PC-9 (cell line): ENCODE measurements around the gene ZNF562. TPM values are rescaled to one million over a fixed set of nuclear protein-coding genes. Genes with fewer than 3 reads are reported as not detected.
A peak's percentile ranks its signal among the peaks of the same experiment; 100 is the strongest.

Experiments
- BruUV-seq: library from RNA; stranded (reverse); fragments of 400-500 nt; replicated peaks from 2 replicates; lab custom pipeline; 2021; lab: Mats Ljungman, UMichigan
- CTCF ChIA-PET: fragments of 300-600 bp; sonication (Branson Sonifier 250); formaldehyde crosslinking; loops from one replicate; lab custom pipeline; 2022; ENCODE audit warnings: antibody characterized with exemption; lab: Charles Lee
- POLR2A ChIA-PET: fragments of 300-600 bp; sonication (Branson Sonifier 250); formaldehyde crosslinking; loops from one replicate; lab custom pipeline; 2022; ENCODE audit warnings: antibody characterized with exemption; ENCODE audit not compliant: unreplicated experiment; lab: Charles Lee
- DNase-seq, 2 experiments: peaks; one replicate each; pipeline versions ENCODE4 v3.0.0 to v3.0.0-alpha.2; 2015 to 2022; ENCODE audit warnings: mixed read lengths in 1 of 2
- H2AFZ ChIP-seq: fragments of 200-600 bp; sonication (generic); 2 replicates; pipeline ENCODE4 v1.8.1; 2017; ENCODE audit warnings: antibody characterized with exemption
- H3F3A ChIP-seq: fragments of 200-600 bp; sonication (generic); 2 replicates; pipeline ENCODE4 v1.8.1; 2017; ENCODE audit warnings: antibody characterized with exemption, mild to moderate bottlenecking, low read depth; ENCODE audit not compliant: insufficient read depth
- H3K27ac ChIP-seq: fragments of 200-600 bp; sonication (generic); 2 replicates; pipeline ENCODE4 v1.6.1; 2016; ENCODE audit warnings: mixed run types
- H3K27me3 ChIP-seq: fragments of 200-600 bp; sonication (generic); 2 replicates; pipeline ENCODE4 v1.6.1; 2016; ENCODE audit warnings: low read depth, mixed run types; ENCODE audit not compliant: insufficient read depth
- H3K36me3 ChIP-seq: fragments of 200-600 bp; sonication (generic); 2 replicates; pipeline ENCODE4 v1.6.1; 2016; ENCODE audit warnings: low read depth, mixed run types
- H3K4me1 ChIP-seq: fragments of 200-600 bp; sonication (generic); replicated peaks from 2 replicates; pipeline ENCODE4 v1.6.1; 2016; ENCODE audit warnings: mixed run types; ENCODE audit not compliant: insufficient read depth
- H3K4me2 ChIP-seq: fragments of 200-600 bp; sonication (generic); 2 replicates; pipeline ENCODE4 v1.6.1; 2017; ENCODE audit warnings: mixed run types
- H3K4me3 ChIP-seq: fragments of 200-600 bp; sonication (generic); 2 replicates; pipeline ENCODE4 v1.6.1; 2016; ENCODE audit warnings: mixed run types
- H3K79me2 ChIP-seq: fragments of 200-600 bp; sonication (generic); 2 replicates; pipeline ENCODE4 v1.6.1; 2017; ENCODE audit warnings: low read depth, mixed run types
- H3K9me2 ChIP-seq: fragments of 200-600 bp; sonication (generic); 2 replicates; pipeline ENCODE4 v1.8.1; 2017; ENCODE audit warnings: mild to moderate bottlenecking; ENCODE audit not compliant: insufficient read depth
- H3K9me3 ChIP-seq: fragments of 200-600 bp; sonication (generic); 2 replicates; pipeline ENCODE4 v1.8.1; 2016; ENCODE audit warnings: low read depth; ENCODE audit not compliant: insufficient read depth
- H4K20me1 ChIP-seq: fragments of 200-600 bp; sonication (generic); 2 replicates; pipeline ENCODE4 v1.8.1; 2017; ENCODE audit not compliant: insufficient read depth
- EZH2 ChIP-seq: fragments of 200-600 bp; sonication (generic); IDR thresholded peaks from 2 replicates; pipeline ENCODE4 v1.8.0; 2017; ENCODE audit warnings: antibody characterized with exemption, low read depth
- intact Hi-C: fragments of 100-400 bp; cut with micrococcal nuclease; formaldehyde crosslinking; loops from one replicate; pipeline ENCODE4 v1.10.0; 2022; ENCODE audit not compliant: unreplicated experiment
- total RNA-seq: library from RNA; stranded (reverse); gene quantifications from 2 replicates; pipeline ENCODE4 v1.2.3, GENCODE V29; 2021
- TF ChIP-seq, protein P1 (sequence below): fragments of 200-600 bp; sonication (generic); conservative IDR thresholded peaks from 2 replicates; pipeline ENCODE4 v1.6.1; 2017; ENCODE audit warnings: mixed run types, antibody characterized with exemption, mild to moderate bottlenecking, moderate library complexity

The ZNF562 gene
- total RNA-seq, 1 experiment from 2014 or later = 26.0 TPM

DNA sequence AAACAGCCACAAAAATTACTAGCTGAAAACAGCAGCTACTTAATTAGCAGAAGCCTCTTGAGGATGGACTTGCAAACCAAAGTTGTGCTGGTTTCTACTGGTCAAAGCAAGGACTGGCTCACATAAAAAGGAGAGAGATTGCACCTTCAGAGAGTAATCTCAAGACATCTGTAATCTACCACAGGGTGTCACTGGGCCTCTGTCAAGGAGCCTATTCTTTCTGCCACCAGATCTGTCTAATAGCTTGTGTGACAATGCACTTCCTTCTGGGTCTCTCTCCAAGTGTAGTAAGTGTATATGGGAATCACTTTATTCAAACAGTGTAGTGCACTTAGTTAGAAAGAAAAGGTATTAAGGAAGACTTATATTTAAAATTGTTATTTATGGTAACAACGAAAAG is 29.4 kb downstream of the ZNF562 start:
- Histone ChIP-seq H3F3A (peaks cover 8% of the 10 kb centered on the region), H3K9me3 (0 out of 2 replicates have a peak, but pooled peaks cover 3% of the 10 kb centered on the region), H3K27ac (no peak overlapping the region), H3K9me2 (no peaks in the 10 kb centered on the region), H3K4me3 (no peak overlapping the region), H3K27me3 (no peaks in the 10 kb centered on the region), H4K20me1 (peaks cover 6% of the 10 kb centered on the region; the same call in 1 of the 2 replicates), H3K4me1 (peaks cover 13% of the 10 kb centered on the region), H3K79me2 (peaks cover 23% of the 10 kb centered on the region), H2AFZ (no peak overlapping the region), H3K4me2 (no peak overlapping the region), H3K36me3 (peaks cover 21% of the 10 kb centered on the region)
- ChIA-PET POLR2A (no interaction called here), CTCF (no interaction called here)
- BruUV-seq = no TSS peak
- intact Hi-C loops = no loop called here
- TF ChIP-seq, protein P1, sequence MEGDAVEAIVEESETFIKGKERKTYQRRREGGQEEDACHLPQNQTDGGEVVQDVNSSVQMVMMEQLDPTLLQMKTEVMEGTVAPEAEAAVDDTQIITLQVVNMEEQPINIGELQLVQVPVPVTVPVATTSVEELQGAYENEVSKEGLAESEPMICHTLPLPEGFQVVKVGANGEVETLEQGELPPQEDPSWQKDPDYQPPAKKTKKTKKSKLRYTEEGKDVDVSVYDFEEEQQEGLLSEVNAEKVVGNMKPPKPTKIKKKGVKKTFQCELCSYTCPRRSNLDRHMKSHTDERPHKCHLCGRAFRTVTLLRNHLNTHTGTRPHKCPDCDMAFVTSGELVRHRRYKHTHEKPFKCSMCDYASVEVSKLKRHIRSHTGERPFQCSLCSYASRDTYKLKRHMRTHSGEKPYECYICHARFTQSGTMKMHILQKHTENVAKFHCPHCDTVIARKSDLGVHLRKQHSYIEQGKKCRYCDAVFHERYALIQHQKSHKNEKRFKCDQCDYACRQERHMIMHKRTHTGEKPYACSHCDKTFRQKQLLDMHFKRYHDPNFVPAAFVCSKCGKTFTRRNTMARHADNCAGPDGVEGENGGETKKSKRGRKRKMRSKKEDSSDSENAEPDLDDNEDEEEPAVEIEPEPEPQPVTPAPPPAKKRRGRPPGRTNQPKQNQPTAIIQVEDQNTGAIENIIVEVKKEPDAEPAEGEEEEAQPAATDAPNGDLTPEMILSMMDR = no peak
- no peak for TF ChIP-seq EZH2
- peak in 1 of 2 experiments; percentile 33 for DNase-seq

DNA sequence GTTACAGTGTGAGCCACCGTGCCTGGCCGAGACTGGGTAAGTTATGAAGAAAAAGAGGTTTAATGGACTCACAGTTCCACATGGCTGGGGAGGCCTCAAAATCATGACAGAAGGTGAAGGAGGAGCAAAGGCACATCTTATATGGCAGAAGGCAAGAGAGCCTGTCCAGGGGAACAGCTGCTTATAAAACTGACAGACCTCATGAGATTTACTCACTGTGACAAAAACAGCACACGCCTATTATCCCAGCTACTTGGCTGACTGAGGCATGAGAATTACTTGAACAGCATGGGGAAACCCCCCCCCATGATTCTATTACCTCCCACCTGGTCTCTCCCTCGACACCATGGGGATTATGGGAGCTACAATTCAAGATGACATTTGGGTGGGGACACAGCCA is 30.4 kb downstream of the ZNF562 start:
- Histone ChIP-seq H2AFZ (no peak overlapping the region), H3K9me3 (no peaks in the 10 kb centered on the region), H3K4me3 (no peak overlapping the region), H3K27me3 (no peaks in the 10 kb centered on the region), H3K9me2 (no peaks in the 10 kb centered on the region), H3K27ac (no peak overlapping the region), H3K79me2 (peaks cover 21% of the 10 kb centered on the region), H3F3A (peaks cover 10% of the 10 kb centered on the region), H3K4me2 (no peak overlapping the region), H3K4me1 (peaks cover 17% of the 10 kb centered on the region), H4K20me1 (peaks cover 6% of the 10 kb centered on the region; the same call in 1 of the 2 replicates), H3K36me3 (peaks cover 13% of the 10 kb centered on the region; the same call in 1 of the 2 replicates)
- TF ChIP-seq EZH2 = no peak
- TF ChIP-seq, protein P1 = no peak
- BruUV-seq = no TSS peak
- DNase-seq = peak in 1 of 2 experiments; percentile 21
- POLR2A ChIA-PET = no interaction called here
- intact Hi-C loops = no loop called here
- CTCF ChIA-PET = no interaction called here

DNA sequence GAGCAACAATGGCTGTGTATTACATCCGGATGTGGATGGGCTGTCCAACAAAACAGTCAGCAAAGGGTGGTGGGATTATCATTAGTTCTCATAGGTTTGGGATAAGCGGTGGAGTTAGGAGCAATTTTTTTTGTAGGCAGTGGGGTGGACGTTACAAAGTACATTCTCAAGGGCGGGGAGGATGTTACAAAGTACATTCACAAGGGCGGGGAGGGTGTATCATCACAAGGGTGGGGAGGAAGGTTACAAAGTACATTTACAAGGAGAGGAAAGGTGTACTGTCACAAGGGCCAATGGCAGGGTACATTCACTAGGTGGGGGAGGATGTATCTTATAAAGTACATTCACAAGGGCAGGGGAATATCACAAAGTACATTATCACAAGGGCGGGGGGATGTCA is 33.1 kb downstream of the ZNF562 start:
- no peaks in the 10 kb centered on the region for H3K9me2 ChIP-seq
- H3K79me2 ChIP-seq = 0 out of 2 replicates have a peak, but pooled peaks cover 2% of the 10 kb centered on the region
- no peak overlapping the region for H2AFZ ChIP-seq
- CTCF ChIA-PET = interaction anchor here (0.6 kb wide), 1 partner anchor 47 kb away, joined by 4 read pairs; no protein-coding TSS in a partner anchor
- POLR2A ChIA-PET = no interaction called here
- intact Hi-C loops = no loop called here
- TF ChIP-seq, protein P1 = no peak
- no peak for TF ChIP-seq EZH2
- no peaks in the 10 kb centered on the region; the same call in 1 of the 2 replicates for H4K20me1 ChIP-seq
- no peak for DNase-seq
- H3K4me1 ChIP-seq = peaks cover 17% of the 10 kb centered on the region
- no peak overlapping the region for H3K27ac ChIP-seq
- peaks cover 10% of the 10 kb centered on the region for H3F3A ChIP-seq
- H3K9me3 ChIP-seq = no peaks in the 10 kb centered on the region
- H3K36me3 ChIP-seq = 0 out of 2 replicates have a peak, but pooled peaks cover 2% of the 10 kb centered on the region
- H3K4me2 ChIP-seq = no peak overlapping the region
- no peak overlapping the region for H3K4me3 ChIP-seq
- no peaks in the 10 kb centered on the region for H3K27me3 ChIP-seq
- no TSS peak for BruUV-seq
